HG02852 (cell line): ENCODE measurements around the gene KDM5C.

Experiments used
- ATAC-seq: cut with Tn5 transposase; IDR thresholded peaks from one replicate; pipeline ENCODE4 v1.9.1; 2021; ENCODE audit warnings: mild to moderate bottlenecking, moderate library complexity; ENCODE audit not compliant: unreplicated experiment

KDM5C gene

DNA sequence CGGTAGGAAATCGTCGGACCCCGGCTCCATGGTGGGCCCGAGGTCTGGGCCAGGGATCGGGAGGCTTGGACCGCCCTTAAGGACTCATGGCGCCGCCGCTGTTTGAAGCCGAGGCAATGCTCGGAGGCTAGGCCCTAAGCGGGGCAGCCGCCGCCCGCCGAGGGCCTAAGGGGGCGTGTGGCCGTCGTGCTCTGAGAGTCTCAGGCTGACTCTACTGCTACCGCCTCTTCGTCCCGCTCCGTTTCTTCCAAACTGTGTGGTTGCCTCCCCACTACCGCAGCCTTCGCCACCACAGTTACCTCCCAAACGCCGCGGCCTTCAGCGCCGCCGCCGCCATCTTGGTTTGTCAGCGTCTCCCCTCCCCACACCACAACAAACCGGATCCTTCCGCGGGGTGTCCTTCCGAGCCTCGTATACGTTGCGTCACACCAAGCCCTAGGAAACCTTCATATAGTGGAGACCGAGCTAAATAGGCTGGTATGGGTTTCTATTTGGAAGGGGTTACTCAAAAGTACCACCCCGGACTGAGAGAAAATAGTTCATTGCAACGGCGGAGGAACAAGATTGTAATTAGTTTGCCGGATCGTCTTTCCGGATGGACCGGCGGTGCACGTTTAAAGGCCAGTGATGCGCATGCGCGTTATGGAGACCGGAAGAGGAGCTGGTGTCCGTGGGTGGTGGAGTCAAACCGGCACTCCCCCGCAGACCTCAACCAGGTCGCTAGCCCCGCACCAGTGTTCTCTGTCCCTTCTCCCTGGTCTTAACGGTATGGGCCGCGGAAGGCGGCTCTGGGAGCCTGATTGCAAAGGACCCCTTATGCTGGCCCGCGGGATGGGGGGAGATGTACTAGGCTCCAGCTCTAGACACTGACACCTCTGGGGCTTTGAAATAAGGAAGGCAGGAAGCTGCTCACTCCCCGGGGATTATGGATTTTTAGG is at the start of gene KDM5C:
KDM5C (minus strand) TSS at position 348 of the 938 bp plus-strand sequence; CDS start at position 30, 318 bp downstream.
- ATAC-seq = peak; percentile 82

DNA sequence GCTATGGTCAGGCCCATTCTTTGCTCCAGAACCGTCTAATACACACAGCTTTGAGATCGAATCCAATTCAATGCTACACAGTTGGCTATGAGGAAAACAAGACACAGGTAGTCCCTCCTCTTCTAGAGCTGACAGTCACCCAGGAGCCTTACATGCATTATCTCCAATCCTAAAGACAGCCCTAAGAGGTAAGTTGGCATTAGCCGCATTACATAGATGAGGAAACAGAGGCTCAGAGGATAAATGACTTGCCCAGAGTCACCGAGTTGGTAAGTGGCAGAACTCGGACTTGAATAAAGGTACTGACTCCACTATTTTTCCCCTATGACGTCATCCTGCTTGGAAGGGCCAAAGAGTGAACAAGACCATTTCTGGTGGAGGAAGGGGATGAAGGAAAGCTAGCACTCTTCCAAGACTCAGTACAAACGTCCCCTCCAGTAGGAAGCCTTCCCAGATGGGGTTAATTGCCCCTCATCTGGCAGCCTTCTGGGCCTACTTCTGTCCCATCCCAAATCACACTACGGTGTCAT is 47.9 kb upstream of the KDM5C start:
- no peak for ATAC-seq

- no peak for ATAC-seq
These were observed 44.6 kb upstream of the KDM5C start for GRCh38 chrX:53269536-53270107.

- no peak for ATAC-seq
These were observed 43.2 kb upstream of the KDM5C start for GRCh38 chrX:53268173-53268572.

DNA sequence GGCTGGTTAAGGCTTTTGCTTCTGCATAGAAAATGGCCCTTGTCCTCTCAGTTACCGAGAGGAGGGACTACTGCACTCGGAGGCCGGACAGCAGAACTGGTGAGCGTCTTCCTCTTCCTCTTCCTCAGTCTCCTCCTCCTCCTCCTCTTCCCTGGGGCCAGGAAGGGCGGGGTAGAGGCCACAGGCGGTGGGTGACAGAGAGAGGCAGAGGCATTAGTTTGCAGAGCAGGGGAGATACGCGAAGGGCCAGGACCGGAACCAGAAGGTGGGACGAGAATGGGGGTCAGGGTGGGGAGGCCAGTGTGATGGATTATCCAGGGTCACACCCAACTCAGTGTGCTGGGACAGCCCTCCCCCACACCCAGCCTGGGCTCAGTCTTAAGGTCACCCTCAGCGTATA is 41.9 kb upstream of the KDM5C start:
- no peak for ATAC-seq

DNA sequence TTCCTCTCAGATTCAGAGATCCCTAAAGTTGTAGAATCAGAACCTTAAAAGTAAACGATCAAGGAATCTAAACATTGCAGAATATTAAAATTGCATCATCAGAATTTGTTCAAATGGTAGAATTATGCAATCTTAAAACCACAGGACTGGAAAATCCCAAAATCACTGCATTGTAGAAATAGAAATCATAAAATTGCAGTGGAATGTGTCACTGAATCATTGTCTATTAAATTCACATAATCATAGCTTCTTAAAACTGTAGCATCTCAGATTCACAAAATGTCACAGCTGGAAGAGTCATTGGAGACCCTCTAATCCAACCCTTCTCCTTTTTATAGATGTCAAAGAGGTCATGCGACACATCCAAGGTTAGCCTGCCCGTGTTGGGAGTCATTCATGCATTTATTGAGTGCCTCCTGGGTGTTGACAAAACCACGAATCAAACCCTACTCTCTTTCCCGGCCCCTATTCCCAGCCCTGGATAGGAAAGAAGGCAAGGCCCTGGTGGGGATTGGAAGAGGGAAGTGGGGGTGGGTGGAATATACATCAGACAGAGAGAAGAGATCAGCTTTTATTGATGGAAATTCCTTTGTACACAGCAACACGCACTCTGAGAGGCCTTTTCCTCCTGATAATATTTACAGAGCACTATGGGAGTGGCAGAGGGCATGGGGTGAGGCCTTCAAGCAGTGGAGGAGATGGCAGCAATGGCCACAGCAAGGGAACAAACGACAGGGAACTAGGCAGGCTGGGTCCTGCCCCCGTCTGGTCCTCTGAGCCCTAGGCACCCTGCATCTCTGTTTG is 41.0 kb upstream of the KDM5C start:
- ATAC-seq = no peak

DNA sequence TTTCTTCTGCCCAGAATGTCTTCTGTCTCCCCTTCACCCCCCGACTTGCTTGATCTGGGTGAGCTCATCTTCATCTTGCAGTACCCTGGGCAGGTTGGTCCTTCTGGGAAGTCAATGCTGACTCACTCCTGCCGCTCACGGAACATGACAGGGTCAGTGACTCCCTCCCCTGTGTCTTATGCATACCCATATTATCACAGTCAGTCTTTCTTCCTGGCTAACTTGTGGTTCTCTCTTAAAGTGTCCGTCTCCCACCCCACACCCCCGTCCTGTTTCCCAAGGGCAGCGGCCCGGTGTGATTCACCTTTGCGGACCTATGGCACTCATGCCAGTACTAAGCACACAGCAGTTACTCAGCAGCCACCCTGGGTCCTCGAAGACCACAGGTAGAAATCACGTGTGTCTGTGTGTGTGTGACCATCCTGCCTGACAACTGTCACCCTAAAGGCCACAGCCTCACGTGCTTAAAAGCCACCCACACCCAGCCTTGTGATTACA is 38.6 kb upstream of the KDM5C start:
- no peak for ATAC-seq

DNA sequence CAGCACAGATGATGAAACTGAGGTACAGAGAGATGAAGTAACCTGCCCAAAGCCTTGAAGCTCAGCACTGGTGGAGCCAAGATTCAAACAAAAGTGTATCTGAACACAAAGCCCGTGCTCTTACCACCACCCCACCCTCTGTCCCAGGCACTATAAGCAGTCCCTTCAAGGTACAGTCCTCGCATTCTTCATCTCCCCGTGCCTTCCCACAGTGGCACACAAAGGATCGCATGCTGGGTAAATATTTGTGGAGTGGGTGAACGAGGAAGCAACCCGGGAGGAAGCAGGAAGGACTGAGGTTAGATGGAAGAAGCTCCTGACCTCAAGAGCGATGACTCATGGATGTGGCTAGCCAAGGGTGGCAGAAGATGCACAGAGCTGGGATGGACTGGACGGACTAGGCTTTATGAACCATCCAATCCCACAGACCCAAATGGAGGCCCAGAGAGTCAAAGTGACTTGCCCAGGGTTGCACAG is 37.9 kb upstream of the KDM5C start:
- ATAC-seq = no peak

GRCh38 chrX:53262189-53262917 is 37.3 kb upstream of the KDM5C start:
- ATAC-seq = no peak

GRCh38 chrX:53261355-53261972 is 36.5 kb upstream of the KDM5C start:
- no peak for ATAC-seq

- no peak for ATAC-seq
These were observed 35.8 kb upstream of the KDM5C start for GRCh38 chrX:53260836-53261235.

- no peak for ATAC-seq
These were observed 32.8 kb upstream of the KDM5C start for GRCh38 chrX:53257670-53258423.

GRCh38 chrX:53257166-53257565 is 32.2 kb upstream of the KDM5C start:
- ATAC-seq = no peak

- ATAC-seq = no peak
These were observed 31.5 kb upstream of the KDM5C start for GRCh38 chrX:53256446-53257041.

DNA sequence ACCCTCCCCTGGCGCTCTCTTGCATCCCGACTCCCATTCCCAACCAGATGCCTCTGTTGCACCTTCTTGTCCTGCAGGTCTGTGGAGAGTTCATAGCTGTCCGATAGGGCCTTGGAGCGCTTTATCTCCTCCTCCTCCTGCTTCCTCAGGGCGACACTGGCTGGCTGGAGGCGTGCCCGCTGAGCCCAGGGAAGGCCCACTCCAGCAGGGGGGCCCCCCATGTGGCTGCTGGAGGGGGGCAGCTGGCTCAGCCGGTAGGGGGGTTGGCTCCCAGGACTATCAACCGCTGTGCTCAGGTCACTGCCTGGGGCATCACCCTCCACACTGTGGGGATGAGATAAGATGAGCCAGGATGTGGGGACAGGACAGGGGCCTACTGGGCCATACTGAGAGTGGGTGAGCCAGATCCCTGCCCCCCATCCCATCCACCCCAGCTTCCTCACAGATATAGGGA is 30.8 kb upstream of the KDM5C start:
- ATAC-seq = no peak

DNA sequence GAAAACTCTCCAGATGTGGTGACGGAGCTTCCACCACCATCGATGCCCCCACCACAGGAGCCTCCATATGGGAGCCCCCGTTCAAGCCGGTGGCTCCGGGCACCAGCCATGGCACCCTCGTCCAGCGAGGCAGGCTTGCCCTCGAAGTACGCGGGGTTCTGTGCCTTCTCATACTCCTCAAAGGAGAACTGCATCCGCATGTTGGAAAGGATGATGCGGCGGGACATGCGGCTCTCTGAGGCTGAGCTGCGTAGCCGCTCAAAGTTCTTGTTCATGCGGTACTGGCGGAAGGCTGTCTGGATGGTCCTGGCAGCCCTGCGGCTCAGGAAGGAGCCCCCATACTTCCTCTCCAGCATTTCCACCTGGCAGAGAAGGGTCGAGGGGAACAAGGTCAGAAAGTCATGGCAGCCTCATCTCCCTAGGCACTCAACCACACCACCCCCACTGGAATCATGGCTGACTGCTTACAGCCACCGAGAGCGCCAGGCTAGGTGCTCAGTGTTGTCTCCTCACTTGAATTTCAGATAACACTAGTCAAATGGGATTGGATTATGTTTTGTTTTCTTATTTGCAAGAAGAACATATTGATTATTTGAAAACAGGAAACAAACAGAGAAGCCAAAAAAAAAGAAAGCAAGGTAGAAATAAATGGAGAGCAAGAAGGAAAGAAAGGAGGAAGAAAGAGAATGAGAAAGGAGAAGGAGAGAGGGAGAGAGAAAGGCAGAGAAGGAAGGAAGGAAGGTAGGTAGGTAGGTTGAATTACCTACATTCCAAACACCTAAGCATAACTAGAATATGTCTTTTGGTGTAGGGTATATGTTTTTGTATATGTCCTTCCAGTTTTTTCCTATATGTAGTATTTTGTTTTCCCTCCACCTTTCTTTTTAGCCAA is 29.8 kb upstream of the KDM5C start:
- no peak for ATAC-seq

DNA sequence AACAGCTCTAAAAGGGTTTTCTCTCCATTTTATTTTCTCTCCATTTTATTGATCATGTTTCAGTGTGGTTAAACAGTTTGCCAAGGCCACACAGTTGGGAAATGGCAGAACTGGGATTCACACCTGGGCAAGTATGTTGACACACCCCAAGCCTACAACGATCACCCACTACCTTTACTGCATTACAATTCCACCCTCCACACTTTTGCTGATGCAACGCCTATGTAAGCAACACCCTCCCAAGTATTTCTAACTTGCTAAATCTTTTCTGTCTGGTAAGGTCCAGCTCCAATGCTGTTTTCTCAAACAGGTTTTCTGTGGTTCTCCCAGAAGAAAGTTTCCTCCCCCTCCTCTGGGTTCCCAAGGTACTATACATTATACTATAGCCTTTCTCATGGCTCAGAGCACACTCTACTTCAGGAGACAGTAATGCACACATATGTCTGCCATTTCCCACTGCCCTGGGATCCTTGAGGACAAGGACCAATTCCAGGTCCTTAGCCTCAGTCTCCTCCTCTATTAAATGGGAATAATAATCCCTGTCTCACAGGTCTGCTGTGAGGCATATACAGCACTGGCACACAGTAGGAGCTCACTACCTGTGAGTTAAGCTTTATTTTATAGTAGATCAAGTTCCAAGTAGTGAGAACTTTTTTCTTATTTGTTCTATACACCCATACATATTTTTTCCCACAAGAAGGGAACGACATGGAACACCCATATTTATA is 28.4 kb upstream of the KDM5C start:
- ATAC-seq = no peak
